MM.1S (cell line): Measurements from ENCODE around the gene NTSR1.
A peak's percentile ranks its signal among the peaks of the same experiment; 100 is the strongest.

Source experiments
- DNase-seq: peaks from one replicate; pipeline ENCODE4 v3.0.0-alpha.2; 2015
- H2AFZ ChIP-seq: fragments of 300-600 bp; sonication (generic); 2 replicates; pipeline ENCODE4 v1.6.0; 2016; ENCODE audit warnings: antibody characterized with exemption, low read length
- H3F3A ChIP-seq: fragments of 300-600 bp; sonication (generic); 2 replicates; pipeline ENCODE4 v1.6.1; 2016; ENCODE audit warnings: mild to moderate bottlenecking, antibody characterized with exemption, low read length, moderate library complexity, mixed read lengths; ENCODE audit not compliant: insufficient read depth
- H3K27ac ChIP-seq: fragments of 300-600 bp; sonication (generic); 2 replicates; pipeline ENCODE4 v1.5.1; 2016; ENCODE audit warnings: mild to moderate bottlenecking, low read length
- H3K27me3 ChIP-seq: fragments of 300-600 bp; sonication (generic); replicated peaks from 2 replicates; pipeline ENCODE4 v1.6.0; 2016; ENCODE audit warnings: low read length; ENCODE audit not compliant: insufficient read depth
- H3K36me3 ChIP-seq: fragments of 300-600 bp; sonication (generic); replicated peaks from 2 replicates; pipeline ENCODE4 v1.6.1; 2016; ENCODE audit warnings: mild to moderate bottlenecking, low read length, mixed read lengths; ENCODE audit not compliant: insufficient read depth
- H3K4me1 ChIP-seq: fragments of 300-600 bp; sonication (generic); 2 replicates; pipeline ENCODE4 v1.6.1; 2016; ENCODE audit warnings: low read length, mixed read lengths
- H3K4me2 ChIP-seq: fragments of 300-600 bp; sonication (generic); 2 replicates; pipeline ENCODE4 v1.6.0; 2016; ENCODE audit warnings: low read depth, low read length
- H3K4me3 ChIP-seq: fragments of 300-600 bp; sonication (generic); 2 replicates; pipeline ENCODE4 v1.5.1; 2016; ENCODE audit warnings: low read length, mixed read lengths
- H3K79me2 ChIP-seq: fragments of 300-600 bp; sonication (generic); 2 replicates; pipeline ENCODE4 v1.6.1; 2016; ENCODE audit warnings: mixed run types, low read length, mixed read lengths
- H3K9ac ChIP-seq: fragments of 300-600 bp; sonication (generic); 2 replicates; pipeline ENCODE4 v1.6.1; 2016; ENCODE audit warnings: low read length, mixed read lengths
- H3K9me2 ChIP-seq: fragments of 300-600 bp; sonication (generic); replicated peaks from 2 replicates; pipeline ENCODE4 v1.6.1; 2016; ENCODE audit warnings: mild to moderate bottlenecking, low read length, mixed read lengths; ENCODE audit not compliant: insufficient read depth
- H3K9me3 ChIP-seq: fragments of 300-600 bp; sonication (generic); replicated peaks from 2 replicates; pipeline ENCODE4 v1.6.1; 2016; ENCODE audit warnings: mild to moderate bottlenecking, low read length, mixed read lengths; ENCODE audit not compliant: insufficient read depth
- H4K20me1 ChIP-seq: fragments of 300-600 bp; sonication (generic); 2 replicates; pipeline ENCODE4 v1.6.1; 2016; ENCODE audit warnings: mild to moderate bottlenecking, low read length, moderate library complexity, mixed read lengths; ENCODE audit not compliant: insufficient read depth
- CTCF ChIP-seq: fragments of 300-600 bp; sonication (generic); IDR thresholded peaks from 2 replicates; pipeline ENCODE4 v1.5.1; 2016; ENCODE audit warnings: antibody characterized with exemption, low read length, mixed read lengths
- EZH2 ChIP-seq: fragments of 300-600 bp; sonication (generic); optimal IDR thresholded peaks from 2 replicates; pipeline ENCODE3; 2017; ENCODE audit warnings: low read depth, mild to moderate bottlenecking, antibody characterized with exemption, low read length, mixed read lengths
- EZH2phosphoT487 ChIP-seq: fragments of 300-600 bp; sonication (generic); IDR thresholded peaks from 2 replicates; pipeline ENCODE4 v1.6.1; 2018; ENCODE audit warnings: antibody characterized with exemption, low read length

Gene NTSR1

DNA sequence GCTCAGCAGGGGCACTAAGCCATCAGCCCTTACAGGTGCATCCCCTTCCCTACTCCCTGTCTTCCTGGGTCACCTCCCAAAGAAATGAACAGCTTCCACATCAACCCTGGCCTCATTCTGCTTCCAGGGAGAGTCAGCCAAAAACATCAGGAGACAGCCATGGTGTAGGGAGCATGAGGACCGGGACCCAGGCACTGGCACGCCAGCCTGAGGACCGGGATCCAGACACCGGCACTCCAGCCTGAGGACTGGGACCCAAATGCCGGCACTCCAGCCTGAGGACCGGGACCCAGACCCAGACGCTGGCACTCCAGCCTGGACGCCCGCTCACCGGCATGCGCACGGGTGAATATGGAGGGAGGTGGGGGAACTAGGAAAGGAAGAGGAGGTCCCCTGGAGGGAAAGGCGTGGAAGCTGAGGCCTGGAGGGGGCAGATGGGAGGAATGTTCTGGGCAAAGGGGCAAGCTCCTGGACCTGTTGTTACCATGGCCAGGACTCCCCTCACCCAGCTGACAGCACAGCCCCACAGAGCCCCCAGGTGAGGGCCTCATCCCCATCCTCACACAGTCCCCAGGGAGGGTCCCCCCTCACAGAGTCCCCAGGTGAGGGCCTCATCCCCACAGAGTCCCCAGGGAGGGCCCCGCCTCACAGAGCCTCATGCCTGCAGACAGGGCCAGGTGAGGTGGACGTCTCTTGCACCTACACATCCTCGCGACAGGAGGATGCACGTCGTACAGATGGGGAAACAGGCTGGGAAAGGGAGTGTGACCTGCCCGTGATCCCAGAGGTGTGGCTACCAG lies 61.7 kb downstream of the NTSR1 start:
- Histone ChIP-seq H3K36me3 (no peaks in the 10 kb centered on the region), H3K27me3 (peaks cover 99% of the 10 kb centered on the region), H3K4me3 (no peak overlapping the region), H3K27ac (no peak overlapping the region), H4K20me1 (no peaks in the 10 kb centered on the region), H3K4me2 (no peak overlapping the region), H2AFZ (no peak overlapping the region), H3K9me2 (no peaks in the 10 kb centered on the region), H3K9ac (no peak overlapping the region), H3K9me3 (no peaks in the 10 kb centered on the region), H3K4me1 (no peaks in the 10 kb centered on the region), H3K79me2 (no peaks in the 10 kb centered on the region), H3F3A (no peaks in the 10 kb centered on the region)
- DNase-seq: no peak
- TF ChIP-seq EZH2 (peak; percentile 35), CTCF (no peak), EZH2phosphoT487 (no peak)

- Histone ChIP-seq H3K27me3 (peaks cover 99% of the 10 kb centered on the region), H3K27ac (no peak overlapping the region), H3K79me2 (no peaks in the 10 kb centered on the region), H4K20me1 (no peaks in the 10 kb centered on the region), H3K36me3 (no peaks in the 10 kb centered on the region), H3K4me2 (no peak overlapping the region), H3K4me3 (no peak overlapping the region), H3F3A (no peaks in the 10 kb centered on the region), H3K9me3 (no peaks in the 10 kb centered on the region), H3K9me2 (no peaks in the 10 kb centered on the region), H3K9ac (no peak overlapping the region), H3K4me1 (no peaks in the 10 kb centered on the region), H2AFZ (no peak overlapping the region)
- TF ChIP-seq EZH2phosphoT487 (no peak), CTCF (no peak), EZH2 (no peak)
- DNase-seq: no peak
These were observed 62.3 kb downstream of the NTSR1 start for GRCh38 chr20:62770916-62771315.

GRCh38 chr20:62771396-62772102 lies 62.9 kb downstream of the NTSR1 start:
- H3K36me3 ChIP-seq: no peaks in the 10 kb centered on the region
- H3K79me2 ChIP-seq: no peaks in the 10 kb centered on the region
- no peak overlapping the region for H3K4me3 ChIP-seq
- H3K27me3 ChIP-seq: peaks cover 94% of the 10 kb centered on the region
- no peak for DNase-seq
- no peak overlapping the region for H3K27ac ChIP-seq
- H4K20me1 ChIP-seq: no peaks in the 10 kb centered on the region
- H3K9me3 ChIP-seq: no peaks in the 10 kb centered on the region
- no peaks in the 10 kb centered on the region for H3F3A ChIP-seq
- peaks cover 4% of the 10 kb centered on the region for H3K4me1 ChIP-seq
- TF ChIP-seq CTCF: no peak
- TF ChIP-seq EZH2: peak; percentile 13
- no peak overlapping the region for H3K9ac ChIP-seq
- H3K4me2 ChIP-seq: no peak overlapping the region
- no peak overlapping the region for H2AFZ ChIP-seq
- no peaks in the 10 kb centered on the region for H3K9me2 ChIP-seq
